SH-SY5Y (cell line): ENCODE measurements around the gene ZNRF1.

Experiments
- GATA2 ChIP-seq: IDR thresholded peaks from 2 replicates; pipeline ENCODE4 v1.6.1; 2011; ENCODE audit warnings: mild to moderate bottlenecking, low read depth, low read length
- GATA3 ChIP-seq: IDR thresholded peaks from 2 replicates; pipeline ENCODE4 v1.6.1; 2011; ENCODE audit warnings: low read depth, mild to moderate bottlenecking, low read length, moderate library complexity

GRCh38 chr16:75089486-75090202 is 90.8 kb downstream of the ZNRF1 start:
- no peak for TF ChIP-seq GATA2
- TF ChIP-seq GATA3 = no peak
